SKM-1 treated with dmso at 0.1 percent for 144 hours (cell line): Measurements from ENCODE around the gene CCND3.

Experiments used
- DNase-seq: peaks from one replicate; lab custom pipeline; 2025; ENCODE audit not compliant: unreplicated experiment; lab: John Stamatoyannopoulos, UW

The CCND3 gene

DNA sequence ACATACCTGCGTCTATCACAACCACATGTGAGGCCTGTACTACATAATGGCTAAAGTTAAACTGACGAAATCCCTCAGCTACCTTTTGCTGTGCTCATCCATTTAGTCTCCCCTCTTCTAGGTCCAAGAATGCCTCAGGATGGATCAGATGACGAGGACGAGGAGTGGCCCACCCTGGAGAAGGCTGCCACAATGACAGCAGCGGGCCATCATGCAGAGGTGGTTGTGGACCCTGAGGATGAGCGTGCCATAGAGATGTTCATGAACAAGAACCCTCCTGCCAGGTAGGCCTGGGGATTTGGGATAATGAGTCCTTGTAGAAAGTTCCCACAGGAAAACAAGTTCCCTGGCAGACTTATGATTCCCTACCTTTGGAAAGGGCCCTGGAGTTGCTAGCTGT is 14.4 kb downstream of the CCND3 start:
- no peak for DNase-seq

DNA sequence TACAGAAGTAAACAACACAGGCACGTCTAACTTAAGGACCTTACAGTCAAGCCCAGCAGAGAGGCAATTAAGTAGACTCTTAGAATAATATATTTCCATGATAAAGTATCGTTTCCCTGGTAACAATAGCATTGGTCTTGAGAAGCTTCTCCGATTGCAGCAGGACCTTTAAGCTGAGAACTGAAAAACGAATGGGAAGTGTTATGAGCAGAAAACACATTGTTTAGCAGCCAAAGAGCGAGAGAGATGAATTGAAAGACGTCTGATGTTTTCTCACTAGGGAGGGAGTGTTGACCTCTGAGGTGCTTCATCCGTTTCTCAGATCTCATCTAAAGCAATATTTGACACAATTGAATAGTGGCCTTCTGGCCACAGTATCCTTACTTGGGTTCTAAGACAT is 19.5 kb downstream of the CCND3 start:
- DNase-seq = no peak

DNA sequence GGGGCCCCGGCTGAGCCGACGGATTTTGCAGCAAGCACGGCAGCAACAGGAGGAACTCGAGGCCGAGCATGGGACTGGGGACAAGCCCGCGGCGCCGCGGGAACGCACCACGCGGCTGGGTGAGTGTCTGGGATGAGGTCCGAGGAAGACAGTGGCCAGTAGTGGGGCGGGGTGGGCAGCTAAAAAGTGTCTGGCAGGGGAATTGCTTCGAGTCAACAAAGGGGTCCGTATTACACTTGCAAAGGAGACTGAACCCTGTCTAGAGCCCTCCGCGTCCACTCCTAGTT is 20.0 kb downstream of the CCND3 start:
- no peak for DNase-seq

DNA sequence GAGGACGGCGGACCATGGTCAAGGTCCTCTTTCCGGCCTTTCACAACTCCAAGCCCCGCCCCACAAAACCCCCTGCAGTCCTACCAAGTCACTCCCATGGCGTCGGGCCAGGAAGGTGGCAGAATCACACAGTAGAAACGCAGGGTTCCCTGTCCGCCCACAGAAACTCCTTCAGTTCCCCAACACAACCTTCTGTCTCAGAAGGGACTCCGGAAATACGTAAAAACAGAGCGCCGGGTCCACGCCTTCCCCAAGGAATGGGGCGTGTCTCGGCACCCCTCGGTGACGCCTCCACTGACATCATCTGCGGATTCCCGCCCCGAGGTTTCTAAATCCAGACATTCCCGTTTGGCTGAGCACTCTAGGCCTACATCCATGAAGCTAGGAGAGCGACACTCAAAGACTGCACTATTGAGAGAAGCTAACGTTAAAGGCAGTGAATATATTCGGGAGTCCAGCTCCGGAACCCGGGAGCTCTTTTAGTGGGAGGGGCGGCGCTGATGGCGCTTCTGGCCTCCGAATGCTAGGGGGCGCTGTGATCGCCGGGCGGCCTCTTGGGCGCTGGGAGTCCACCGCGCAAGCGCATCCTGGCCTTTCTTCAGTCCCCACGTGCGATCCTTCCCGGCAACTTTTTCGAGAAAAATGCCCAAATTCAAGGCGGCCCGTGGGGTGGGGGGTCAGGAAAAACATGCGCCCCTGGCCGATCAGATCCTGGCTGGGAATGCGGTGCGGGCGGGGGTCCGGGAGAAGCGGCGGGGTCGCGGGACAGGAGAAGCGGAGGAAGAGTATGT is 20.5 kb downstream of the CCND3 start, which contains the start of the genes BYSL and MED20:
Gene BYSL, plus strand, starts transcription at position 579 of the 791 bp plus-strand sequence. Its CDS starts 64 bp downstream, at position 643.
Gene MED20, minus strand, starts transcription at position 219 of the 791 bp plus-strand sequence. Its CDS starts 121 bp downstream, at position 98.
- DNase-seq = peak; percentile 94

DNA sequence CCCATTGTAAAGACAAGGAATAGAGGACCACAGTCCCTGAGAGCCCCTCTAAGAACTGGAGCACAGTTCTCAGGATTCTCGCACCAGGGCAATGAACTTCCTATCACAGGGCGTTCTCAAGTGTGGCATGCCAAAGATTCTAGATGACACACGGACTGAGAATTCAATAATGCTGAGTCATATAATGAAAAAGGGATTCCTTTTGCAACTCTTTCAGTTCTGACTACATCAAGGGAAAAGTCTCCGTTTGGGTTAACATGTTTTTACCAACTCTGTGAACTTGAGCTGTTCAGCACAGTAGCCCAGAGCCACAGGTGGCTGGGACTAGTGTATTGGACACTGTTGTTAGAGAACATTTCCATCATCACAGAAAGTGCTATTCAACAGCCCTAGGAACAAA is 24.1 kb downstream of the CCND3 start:
- no peak for DNase-seq

DNA sequence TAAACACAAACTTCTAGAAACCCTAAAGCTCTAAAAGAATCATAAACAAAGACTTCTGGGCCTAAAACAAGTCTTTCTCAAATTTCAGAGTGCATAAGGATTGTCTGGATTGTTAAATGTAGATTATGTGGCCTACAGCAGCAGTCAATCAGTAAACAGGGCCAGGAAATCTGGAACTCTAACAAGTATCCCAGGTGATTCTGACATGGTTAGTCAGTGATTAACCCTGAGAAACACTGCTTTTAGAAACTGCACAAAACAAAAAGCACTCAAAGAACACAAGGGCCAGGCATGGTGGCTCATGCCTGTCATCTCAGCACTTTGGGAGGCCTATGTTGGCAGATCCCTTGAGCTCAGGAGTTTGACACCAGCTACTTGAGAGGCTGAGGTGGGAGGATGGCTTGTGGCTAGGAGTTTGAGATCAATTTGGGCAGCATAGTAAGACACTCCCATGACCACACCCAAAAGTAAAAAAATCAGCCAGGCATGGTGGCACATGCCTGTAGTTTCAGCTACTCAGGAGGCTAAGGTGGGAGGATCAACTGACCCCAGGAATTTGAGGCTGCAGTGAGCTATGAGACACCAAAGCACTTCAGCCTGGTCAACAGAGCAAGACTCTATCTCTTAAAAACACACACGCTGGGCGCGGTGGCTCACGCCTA is 26.6 kb downstream of the CCND3 start:
- DNase-seq = no peak

DNA sequence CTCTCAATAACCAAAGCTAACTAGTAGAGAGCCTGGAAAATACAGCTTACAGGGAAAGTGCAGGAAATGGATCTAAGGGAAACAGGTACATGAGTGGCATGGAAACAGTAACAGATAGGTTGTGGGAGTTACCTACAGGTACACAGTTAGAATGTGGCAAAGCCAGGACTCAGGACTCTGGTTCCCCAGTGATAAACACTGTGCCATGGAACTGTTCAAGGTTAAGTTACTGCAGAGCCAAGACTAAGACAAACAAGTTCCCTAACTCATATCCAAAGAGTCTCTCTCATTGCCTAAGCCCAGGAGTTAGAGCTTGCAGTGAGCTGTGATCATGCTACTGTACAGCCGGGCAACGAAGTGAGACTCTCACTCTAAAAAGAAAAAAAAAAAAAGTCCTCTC is 27.3 kb downstream of the CCND3 start:
- no peak for DNase-seq

DNA sequence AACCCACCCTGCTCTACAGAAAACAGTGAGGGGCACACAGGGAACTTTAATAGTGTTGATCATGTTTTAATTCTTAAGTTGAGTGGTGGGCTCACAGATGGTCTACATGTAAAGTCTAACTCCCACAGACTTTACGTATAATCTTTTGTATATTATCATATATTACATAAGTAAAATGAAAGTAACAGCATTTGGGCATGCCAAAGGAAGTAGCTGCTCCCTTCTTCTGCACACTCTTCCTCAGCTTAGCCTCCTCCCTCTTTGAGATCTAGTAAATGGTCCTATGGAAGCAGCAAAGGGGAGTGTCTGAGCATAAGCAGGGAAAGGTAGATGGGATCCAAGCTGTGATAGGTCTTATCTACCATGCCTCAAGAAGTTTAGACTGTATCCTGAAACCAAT is 31.9 kb downstream of the CCND3 start:
- DNase-seq = no peak

DNA sequence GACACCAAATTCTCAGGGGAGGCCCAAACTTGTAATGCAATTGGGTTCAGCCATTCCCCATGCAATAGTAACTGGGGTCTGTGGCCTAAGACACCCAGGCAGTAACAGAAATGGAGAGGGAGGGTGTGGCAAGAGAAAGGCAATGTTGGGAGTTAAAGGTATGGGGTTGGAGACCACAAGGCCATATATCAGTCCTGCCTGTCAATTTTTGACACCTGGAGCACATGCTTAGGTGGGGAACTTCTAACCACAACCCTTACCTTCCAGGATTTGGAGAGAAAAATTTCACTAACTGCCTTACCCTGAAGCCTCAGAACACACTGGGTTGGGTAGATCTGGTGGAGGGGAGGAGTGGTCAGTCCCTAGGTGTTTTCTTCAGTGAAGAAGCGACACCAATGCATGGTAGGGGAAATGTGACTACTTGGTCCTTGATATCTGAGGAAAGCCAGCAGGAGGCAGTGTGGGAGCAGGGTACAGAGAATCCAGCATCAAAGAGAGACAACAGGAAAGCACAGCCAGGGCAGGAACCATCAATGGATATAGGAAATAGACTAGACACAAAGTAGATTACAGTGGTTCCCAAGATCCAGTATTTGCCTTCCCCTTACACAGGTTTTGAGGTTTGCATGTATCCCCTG is 39.6 kb downstream of the CCND3 start:
- DNase-seq = peak; percentile 29

DNA sequence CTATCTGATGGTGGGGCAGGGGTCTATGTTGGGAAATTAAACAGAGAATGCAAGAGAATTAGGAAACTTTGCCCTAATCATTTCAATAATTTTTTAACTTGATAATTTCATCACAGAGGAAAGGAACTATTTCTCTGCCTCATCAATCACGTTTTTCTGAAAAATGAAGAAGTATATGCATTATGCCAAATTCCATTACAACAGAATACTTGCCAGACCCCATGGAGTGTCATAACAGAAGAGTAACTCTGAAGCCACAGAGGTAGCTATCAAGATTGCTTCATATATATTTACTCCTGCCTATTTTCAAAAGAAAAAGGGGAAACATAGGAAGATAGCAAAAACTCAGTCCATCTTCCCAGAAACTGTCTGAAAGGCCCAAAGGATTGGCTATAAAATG is 40.7 kb downstream of the CCND3 start:
- no peak for DNase-seq

DNA sequence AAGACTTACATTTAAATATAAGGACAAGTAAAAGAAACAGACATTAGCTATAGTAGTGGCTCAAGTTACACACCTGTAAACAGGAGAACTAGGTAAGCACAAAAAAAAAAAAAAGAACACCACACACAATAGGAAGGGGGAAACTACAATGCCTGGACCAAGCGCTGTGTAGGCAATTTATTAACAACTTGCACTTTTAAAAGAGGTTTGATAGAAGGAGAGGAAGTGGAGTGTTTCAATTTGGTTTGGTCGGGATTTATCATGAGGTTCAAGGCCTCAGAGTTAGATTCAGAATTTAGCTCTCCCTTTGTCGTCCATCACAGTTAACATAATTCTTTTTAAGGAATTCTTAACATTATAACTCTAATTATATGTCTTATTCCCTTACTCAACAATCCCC is 45.3 kb downstream of the CCND3 start:
- no peak for DNase-seq

DNA sequence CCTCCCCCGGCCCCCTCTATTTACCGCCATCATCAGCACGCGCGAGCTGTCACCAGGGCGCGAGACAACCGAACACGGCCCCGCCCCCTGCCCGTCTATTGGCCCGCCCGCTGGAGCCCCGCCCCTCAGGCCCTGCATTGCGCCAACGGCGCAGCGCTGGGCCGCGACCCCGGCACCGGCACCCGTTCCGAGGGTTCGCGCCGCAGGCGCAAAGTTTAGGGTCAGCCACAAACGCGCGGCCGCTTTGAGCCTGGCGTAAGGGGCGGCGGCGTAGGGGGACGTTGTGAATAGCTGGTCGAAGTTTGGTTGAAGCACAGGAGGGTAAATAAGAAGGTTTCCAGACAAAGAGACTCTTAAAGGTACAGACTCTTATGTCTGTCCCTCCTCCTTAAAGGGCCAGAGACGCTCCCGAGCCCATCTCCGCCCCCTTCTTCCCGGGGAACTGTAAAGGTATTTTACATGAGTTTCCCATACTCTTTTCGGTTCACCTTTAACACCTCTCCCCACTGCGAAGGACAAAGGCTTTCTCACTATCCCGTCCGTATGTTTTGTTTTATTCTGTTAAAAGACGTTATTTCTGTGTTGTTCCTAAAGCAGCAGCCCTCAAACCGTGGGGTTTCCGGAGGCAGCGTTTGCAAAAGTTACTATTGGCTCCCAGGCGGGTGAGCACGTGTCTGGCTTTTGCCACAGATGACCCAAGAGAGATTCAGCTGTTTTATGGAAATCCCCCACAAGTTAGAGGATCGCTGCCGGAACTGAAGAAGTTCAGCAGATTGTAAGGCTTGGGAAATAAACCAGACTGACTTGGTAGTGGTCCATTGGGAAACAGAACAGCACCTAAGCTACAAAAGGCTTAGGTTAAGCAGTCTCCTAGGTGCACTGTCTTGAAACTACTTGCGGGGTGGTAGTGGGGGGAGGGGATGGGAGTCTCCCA is 46.0 kb downstream of the CCND3 start, which contains the start of gene USP49:
Gene USP49, minus strand, starts transcription at position 76 of the 934 bp plus-strand sequence. CDS start 88,392 bp downstream, outside the sequence.
- DNase-seq = peak; percentile 71

DNA sequence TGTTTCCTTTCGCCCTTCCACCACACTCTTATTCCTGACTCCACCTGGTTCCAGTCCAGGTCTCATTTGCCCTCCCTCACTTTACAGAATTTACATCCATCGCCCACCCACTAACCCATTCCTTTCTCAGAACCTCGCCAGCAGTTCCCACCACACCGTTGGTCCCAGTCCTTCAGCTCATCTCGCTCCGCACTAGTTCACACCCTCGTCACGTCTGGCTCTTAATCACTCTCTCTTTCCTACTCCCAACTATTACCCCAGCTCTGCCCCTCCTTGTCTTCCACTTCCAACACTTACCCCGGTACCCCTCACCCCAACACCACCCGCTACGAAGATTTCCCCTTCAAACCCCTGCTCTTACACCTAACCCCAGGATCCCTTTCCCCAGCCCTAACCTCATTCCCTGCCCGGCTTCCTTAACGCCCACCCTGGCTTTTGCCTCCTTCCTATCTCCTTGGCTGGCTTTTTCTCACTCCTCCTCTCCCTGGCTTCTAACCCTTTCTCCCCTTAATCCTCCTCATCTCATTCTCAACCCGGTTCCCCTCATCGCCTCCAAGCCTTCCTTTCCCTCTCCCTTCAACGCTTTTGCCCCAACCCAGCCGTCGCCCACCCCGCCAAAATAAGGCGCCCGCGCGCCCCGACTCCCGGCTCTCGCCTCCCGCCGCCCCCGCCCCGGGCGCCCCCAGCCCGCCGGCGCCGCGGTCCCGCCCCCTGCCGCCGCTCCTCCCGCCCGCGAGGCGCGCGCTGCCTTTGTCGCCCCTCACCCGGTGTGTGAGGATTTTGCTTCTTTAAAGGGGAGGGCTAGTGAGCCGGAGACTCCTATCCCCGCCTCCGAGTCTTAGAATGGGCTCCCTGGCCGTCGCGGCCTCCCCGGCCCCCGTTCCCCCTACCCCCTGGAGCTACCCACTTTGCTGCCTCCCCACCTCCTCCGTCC is 47.0 kb downstream of the CCND3 start:
- DNase-seq = no peak

DNA sequence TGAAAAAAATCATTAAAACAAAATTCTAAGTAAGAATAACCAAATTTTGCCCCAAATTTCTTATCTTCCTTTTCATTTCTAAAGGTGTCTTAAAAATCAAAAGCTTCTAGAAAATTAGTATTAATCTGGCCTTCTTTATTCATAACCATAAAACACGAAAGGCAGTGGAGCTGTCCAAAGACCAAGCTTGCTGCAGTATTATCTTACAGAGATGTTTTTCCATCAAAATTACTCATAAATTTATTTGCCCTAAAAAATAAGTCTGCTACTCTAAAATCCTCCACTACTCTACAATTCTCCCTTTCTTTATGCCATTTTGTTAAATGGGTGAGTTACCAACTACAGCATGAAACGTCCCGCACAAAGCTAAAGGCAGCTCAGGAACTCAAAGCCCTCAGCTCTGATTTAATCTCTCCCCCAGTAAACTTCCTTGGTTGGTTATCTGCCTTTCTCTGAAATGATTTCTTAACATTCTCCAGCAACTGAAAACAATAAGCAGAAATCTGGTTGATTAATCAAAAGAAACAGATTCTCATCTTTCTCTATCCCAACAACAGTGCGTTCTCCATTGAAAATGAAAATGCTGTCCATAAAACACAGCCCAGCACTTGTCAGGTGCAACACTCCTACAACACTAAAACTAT is 48.6 kb downstream of the CCND3 start:
- DNase-seq = no peak

DNA sequence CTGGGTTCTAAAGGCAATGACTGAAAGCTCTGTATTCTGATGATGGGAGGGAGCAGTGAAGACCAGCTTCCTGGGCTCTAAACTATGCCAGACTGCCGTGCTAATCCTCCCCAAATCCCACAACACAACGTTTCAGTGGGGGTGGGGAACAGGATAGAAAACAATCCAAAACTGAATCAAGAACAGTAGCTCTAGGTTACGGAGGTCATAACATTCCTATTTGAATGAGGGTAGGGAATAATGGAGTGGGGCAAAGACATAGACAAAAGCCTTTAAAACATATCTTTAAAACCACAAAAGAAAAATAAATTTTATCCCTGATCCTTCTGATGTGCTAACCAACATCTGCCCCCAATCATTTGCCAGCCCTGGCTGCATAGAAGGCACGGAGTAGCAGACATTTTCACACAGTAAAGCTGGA is 54.3 kb downstream of the CCND3 start:
- no peak for DNase-seq

DNA sequence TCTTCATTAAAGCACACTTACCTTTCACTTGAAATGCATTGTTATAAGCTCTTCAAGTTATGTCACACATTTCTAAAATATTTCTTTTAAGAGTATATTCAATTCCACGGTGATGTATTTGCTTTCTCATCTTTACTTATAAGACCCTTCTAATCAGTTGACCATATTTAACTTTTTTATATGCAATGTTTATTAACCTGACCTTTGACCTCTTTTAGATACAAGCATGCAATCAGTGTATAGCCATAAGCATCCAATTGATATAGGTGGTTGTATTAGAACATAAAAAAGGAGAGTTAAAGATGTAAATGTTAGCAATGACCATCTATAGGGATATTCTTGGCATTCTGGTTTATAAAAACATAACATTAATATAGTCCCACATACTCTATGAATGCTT is 55.7 kb downstream of the CCND3 start:
- DNase-seq = no peak

DNA sequence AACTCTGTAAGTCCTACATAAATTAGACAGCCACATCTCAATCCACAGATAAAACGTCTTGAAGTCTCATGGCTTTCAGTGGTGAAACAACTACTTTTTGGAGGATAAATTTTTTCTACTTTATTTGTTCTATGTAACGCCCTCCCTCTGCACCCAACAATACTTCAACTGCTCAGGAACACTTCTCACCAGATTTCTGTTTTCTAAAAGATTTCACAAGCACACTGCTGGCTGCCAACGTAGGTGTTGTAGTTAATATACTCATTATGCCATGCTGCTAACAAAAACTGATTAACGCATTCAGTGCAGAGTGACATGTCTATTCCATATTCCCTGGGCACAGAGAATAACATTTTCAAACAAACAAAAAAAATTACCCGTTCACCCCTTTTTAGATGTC is 56.7 kb downstream of the CCND3 start:
- DNase-seq = no peak
